ENCODE measurements around the gene HSBP1L1. TPM values are rescaled to one million over a fixed set of nuclear protein-coding genes. Genes with fewer than 3 reads are reported as not detected.
A peak's percentile ranks its signal among the peaks of the same experiment; 100 is the strongest.
"Not testable (repeated sequence)": the region's sequence is repeated elsewhere in the genome, so short reads cannot be mapped to it uniquely, and the experiment has no call there.

The HSBP1L1 gene
- polyA plus RNA-seq, 2 donors: 26.0 to 96.9 TPM

DNA sequence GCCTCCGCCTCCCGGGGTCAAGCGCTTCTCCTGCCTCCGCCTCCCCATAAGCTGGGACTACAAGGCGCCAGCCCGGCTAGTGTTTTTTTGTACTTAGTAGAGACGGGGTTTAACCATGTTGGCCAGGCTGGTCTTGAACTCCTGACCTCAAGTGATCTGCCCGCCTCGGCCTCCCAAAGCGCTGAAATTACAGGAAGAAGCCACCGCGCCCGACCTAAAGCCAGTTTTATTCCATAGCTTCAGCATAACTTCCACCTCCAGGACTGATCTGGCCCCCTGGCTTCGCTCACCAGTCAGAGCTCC lies 24.7 kb downstream of the HSBP1L1 start:
- no peaks in the 10 kb centered on the region for H3K36me3 ChIP-seq (ENCODE audit: control insufficient read depth in 2 of 2, insufficient read depth in 2 of 2, low read length in 1 of 2)
- no peaks in the 10 kb centered on the region for H3K9me3 ChIP-seq (ENCODE audit: control insufficient read depth in 2 of 2, insufficient read depth in 1 of 2, low read depth in 1 of 2, low read length in 1 of 2)
- no peaks in the 10 kb centered on the region for H3K27me3 ChIP-seq (ENCODE audit: control insufficient read depth in 1 of 2, insufficient read depth in 2 of 2, low read length in 2 of 2)
- no peaks in the 10 kb centered on the region for H3K4me1 ChIP-seq (ENCODE audit: control insufficient read depth in 2 of 2, insufficient read depth in 2 of 2, low read length in 1 of 2)
- peak overlapping the region; percentile 88 to 100 for H3K4me3 ChIP-seq (ENCODE audit: low read depth in 1 of 2, low read length in 2 of 2)
- 40 to 51% methylated on average over 14 of the region's 14 CpGs for WGBS, 2 donors
- peak overlapping the region; percentile 89 to 99 for H3K27ac ChIP-seq (ENCODE audit: low read depth in 2 of 2, low read length in 1 of 2)

DNA sequence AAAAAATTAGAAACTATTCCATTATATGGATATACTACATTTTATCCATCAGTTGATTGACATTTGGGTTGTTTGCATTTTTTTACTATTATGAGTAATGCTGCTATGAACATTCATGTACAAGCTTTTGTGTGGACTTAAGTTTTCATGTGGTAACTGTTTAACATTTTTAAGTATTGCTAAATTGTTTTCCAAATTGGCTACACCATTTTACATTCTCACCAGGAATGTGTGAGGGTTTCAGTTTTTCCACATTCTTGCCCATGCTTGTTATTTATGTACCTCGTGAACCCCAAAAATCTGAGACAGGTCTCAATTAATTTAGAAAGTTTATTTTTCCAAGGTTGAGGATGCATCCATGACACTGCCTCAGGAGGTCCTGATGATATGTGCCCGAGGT lies 27.1 kb downstream of the HSBP1L1 start:
- no peak overlapping the region for H3K4me3 ChIP-seq (ENCODE audit: low read depth in 1 of 2, low read length in 2 of 2)
- no peaks in the 10 kb centered on the region for H3K4me1 ChIP-seq (ENCODE audit: control insufficient read depth in 2 of 2, insufficient read depth in 2 of 2, low read length in 1 of 2)
- no peaks in the 10 kb centered on the region for H3K9me3 ChIP-seq (ENCODE audit: control insufficient read depth in 2 of 2, insufficient read depth in 1 of 2, low read depth in 1 of 2, low read length in 1 of 2)
- no peak overlapping the region for H3K27ac ChIP-seq (ENCODE audit: low read depth in 2 of 2, low read length in 1 of 2)
- H3K27me3 ChIP-seq (ENCODE audit: control insufficient read depth in 1 of 2, insufficient read depth in 2 of 2, low read length in 2 of 2): no peaks in the 10 kb centered on the region
- WGBS, 2 donors: 66 to 77% methylated on average over 2 of the region's 2 CpGs
- no peaks in the 10 kb centered on the region for H3K36me3 ChIP-seq (ENCODE audit: control insufficient read depth in 2 of 2, insufficient read depth in 2 of 2, low read length in 1 of 2)

DNA sequence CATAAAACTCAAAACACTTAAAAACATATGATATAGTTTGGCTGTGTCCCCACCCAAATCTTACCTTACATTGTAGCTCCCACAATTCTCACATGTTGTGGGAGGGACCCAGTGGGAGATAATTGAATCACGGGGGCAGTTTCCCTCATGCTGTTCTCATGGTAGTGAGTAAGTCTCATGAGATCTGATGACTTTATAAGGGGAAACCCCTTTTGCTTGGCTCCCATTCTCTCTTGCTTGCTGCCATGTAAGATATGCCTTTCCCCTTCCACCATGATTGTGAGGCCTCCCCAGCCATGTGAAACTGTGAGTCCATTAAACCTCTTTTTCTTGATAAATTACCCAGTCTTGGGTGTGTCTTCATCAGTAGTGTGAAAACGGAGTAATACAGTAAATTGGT lies 35.3 kb downstream of the HSBP1L1 start:
- not testable (repeated sequence) for H3K4me3 ChIP-seq (ENCODE audit: low read depth in 1 of 2, low read length in 2 of 2); H3K9me3 ChIP-seq (ENCODE audit: control insufficient read depth in 2 of 2, insufficient read depth in 1 of 2, low read depth in 1 of 2, low read length in 1 of 2); H3K4me1 ChIP-seq (ENCODE audit: control insufficient read depth in 2 of 2, insufficient read depth in 2 of 2, low read length in 1 of 2); H3K27me3 ChIP-seq (ENCODE audit: control insufficient read depth in 1 of 2, insufficient read depth in 2 of 2, low read length in 2 of 2); H3K27ac ChIP-seq (ENCODE audit: low read depth in 2 of 2, low read length in 1 of 2); H3K36me3 ChIP-seq (ENCODE audit: control insufficient read depth in 2 of 2, insufficient read depth in 2 of 2, low read length in 1 of 2)
- WGBS, 2 donors: 79 to 88% methylated on average over 2 of the region's 2 CpGs

DNA sequence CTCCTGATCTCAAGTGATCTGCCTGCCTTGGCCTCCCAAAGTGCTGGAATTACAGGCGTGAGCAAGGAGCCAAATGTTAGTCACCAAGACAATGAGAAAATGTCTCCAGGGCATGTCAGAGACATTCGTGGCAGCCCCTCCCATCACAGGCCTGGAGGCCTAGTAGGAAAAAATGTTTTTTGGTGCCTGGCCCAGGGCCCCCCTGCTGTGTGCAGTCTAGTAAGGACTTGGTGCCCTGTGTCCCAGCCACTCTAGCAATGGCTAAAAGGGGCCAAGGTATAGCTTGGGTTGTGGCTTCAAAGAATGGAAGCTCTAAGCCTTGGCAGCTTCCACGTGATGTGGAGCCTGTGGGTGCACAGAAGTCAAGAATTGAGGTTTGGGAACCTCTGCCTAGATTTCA lies 36.4 kb downstream of the HSBP1L1 start:
- Histone ChIP-seq H3K4me1 (ENCODE audit: control insufficient read depth in 2 of 2, insufficient read depth in 2 of 2, low read length in 1 of 2) (no peaks in the 10 kb centered on the region), H3K36me3 (ENCODE audit: control insufficient read depth in 2 of 2, insufficient read depth in 2 of 2, low read length in 1 of 2) (no peaks in the 10 kb centered on the region), H3K9me3 (ENCODE audit: control insufficient read depth in 2 of 2, insufficient read depth in 1 of 2, low read depth in 1 of 2, low read length in 1 of 2) (peaks cover 0 to 2% of the 10 kb centered on the region in 2 donors), H3K27me3 (ENCODE audit: control insufficient read depth in 1 of 2, insufficient read depth in 2 of 2, low read length in 2 of 2) (no peaks in the 10 kb centered on the region), H3K4me3 (ENCODE audit: low read depth in 1 of 2, low read length in 2 of 2) (no peak overlapping the region), H3K27ac (ENCODE audit: low read depth in 2 of 2, low read length in 1 of 2) (no peak overlapping the region)
- WGBS, 2 donors: 61 to 69% methylated on average over 3 of the region's 3 CpGs

DNA sequence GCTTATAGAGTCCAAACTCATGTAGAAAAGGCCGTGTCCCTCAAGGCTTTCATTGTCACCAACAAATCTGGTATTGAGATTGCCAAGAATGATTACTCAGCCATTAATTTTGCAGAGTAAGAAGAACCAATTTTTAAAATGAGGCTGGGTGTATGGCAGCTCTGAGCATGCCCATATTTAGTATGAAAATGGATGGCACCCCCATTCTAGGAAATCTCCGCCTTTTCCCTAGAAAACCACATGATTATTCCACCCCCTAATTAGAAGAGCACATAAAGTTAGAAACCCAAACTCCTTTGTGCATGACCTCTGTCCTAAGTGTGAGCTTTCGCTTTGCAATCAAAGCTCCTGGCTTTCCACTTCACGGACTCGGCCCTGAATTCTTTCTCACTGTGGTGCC lies 38.0 kb downstream of the HSBP1L1 start:
- H3K27me3 ChIP-seq (ENCODE audit: control insufficient read depth in 1 of 2, insufficient read depth in 2 of 2, low read length in 2 of 2): no peaks in the 10 kb centered on the region
- H3K9me3 ChIP-seq (ENCODE audit: control insufficient read depth in 2 of 2, insufficient read depth in 1 of 2, low read depth in 1 of 2, low read length in 1 of 2): peaks cover 0 to 2% of the 10 kb centered on the region in 2 donors
- 90 to 95% methylated on average over 5 of the region's 5 CpGs for WGBS, 2 donors
- no peak overlapping the region for H3K4me3 ChIP-seq (ENCODE audit: low read depth in 1 of 2, low read length in 2 of 2)
- H3K36me3 ChIP-seq (ENCODE audit: control insufficient read depth in 2 of 2, insufficient read depth in 2 of 2, low read length in 1 of 2): no peaks in the 10 kb centered on the region
- no peaks in the 10 kb centered on the region for H3K4me1 ChIP-seq (ENCODE audit: control insufficient read depth in 2 of 2, insufficient read depth in 2 of 2, low read length in 1 of 2)
- H3K27ac ChIP-seq (ENCODE audit: low read depth in 2 of 2, low read length in 1 of 2): no peak overlapping the region

DNA sequence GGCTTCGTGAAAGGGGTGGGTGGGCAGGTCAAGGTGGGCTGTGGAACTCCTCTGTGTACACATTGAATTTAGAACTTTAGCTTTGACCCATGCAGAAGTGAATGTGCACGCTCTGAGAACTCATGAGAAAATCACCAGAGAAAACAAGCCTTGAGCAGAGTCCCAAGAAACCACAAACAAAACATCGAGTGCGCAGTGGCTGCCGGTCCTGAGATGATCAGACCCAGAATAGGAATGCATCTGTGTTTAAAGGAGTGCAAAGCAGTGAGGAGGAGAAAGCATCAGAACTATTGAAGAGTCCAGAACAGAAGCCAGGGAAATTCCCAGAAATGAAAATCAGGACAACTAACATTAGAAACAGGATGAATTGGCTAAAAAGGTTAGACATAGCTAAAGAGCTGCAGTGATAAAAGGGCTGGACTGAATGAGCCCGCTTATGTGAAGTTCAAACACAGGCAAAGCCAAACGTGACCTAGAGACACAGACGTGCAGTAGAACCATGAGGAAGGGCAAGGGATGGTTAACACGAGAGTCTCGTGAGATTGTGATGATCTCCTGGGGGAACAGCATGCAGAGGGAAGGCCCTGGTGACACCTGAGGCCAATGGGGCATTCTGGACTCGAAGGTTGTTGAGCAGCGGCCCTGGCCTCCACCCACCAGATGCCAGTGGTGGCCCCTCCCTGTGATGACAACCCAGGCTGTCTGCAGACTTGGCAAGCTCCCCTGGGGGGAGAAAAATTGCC lies 40.3 kb downstream of the HSBP1L1 start:
- WGBS, 2 donors: 83 to 87% methylated on average over 12 of the region's 12 CpGs
- Histone ChIP-seq H3K27me3 (ENCODE audit: control insufficient read depth in 1 of 2, insufficient read depth in 2 of 2, low read length in 2 of 2) (no peaks in the 10 kb centered on the region), H3K27ac (ENCODE audit: low read depth in 2 of 2, low read length in 1 of 2) (no peak overlapping the region), H3K9me3 (ENCODE audit: control insufficient read depth in 2 of 2, insufficient read depth in 1 of 2, low read depth in 1 of 2, low read length in 1 of 2) (peaks cover 0 to 2% of the 10 kb centered on the region in 2 donors), H3K36me3 (ENCODE audit: control insufficient read depth in 2 of 2, insufficient read depth in 2 of 2, low read length in 1 of 2) (no peaks in the 10 kb centered on the region), H3K4me1 (ENCODE audit: control insufficient read depth in 2 of 2, insufficient read depth in 2 of 2, low read length in 1 of 2) (no peaks in the 10 kb centered on the region), H3K4me3 (ENCODE audit: low read depth in 1 of 2, low read length in 2 of 2) (no peak overlapping the region)

DNA sequence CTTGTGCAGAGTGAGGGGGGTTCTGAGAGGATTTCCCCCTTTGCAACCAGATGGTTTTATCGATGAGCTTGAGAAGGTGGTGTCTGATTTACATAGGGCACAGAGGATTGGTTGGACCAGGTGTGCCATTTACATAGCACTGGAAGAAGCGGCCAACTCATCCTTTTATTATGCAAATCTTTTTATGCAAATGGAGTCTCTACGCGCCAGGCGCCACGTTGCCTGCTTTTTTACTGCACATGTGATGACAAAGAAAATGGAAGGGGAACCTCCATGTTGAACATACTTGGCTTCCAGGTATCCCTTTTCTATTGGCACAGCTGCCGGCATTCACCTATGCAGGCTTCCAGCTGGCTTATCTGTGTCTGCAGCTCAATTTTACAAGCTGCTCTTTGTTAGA lies 42.3 kb downstream of the HSBP1L1 start:
- Histone ChIP-seq H3K36me3 (ENCODE audit: control insufficient read depth in 2 of 2, insufficient read depth in 2 of 2, low read length in 1 of 2) (no peaks in the 10 kb centered on the region), H3K27ac (ENCODE audit: low read depth in 2 of 2, low read length in 1 of 2) (no peak overlapping the region), H3K4me3 (ENCODE audit: low read depth in 1 of 2, low read length in 2 of 2) (no peak overlapping the region), H3K4me1 (ENCODE audit: control insufficient read depth in 2 of 2, insufficient read depth in 2 of 2, low read length in 1 of 2) (peaks cover 0 to 6% of the 10 kb centered on the region in 2 donors), H3K9me3 (ENCODE audit: control insufficient read depth in 2 of 2, insufficient read depth in 1 of 2, low read depth in 1 of 2, low read length in 1 of 2) (peaks cover 0 to 2% of the 10 kb centered on the region in 2 donors), H3K27me3 (ENCODE audit: control insufficient read depth in 1 of 2, insufficient read depth in 2 of 2, low read length in 2 of 2) (no peaks in the 10 kb centered on the region)
- 70 to 83% methylated on average over 7 of the region's 7 CpGs for WGBS, 2 donors

DNA sequence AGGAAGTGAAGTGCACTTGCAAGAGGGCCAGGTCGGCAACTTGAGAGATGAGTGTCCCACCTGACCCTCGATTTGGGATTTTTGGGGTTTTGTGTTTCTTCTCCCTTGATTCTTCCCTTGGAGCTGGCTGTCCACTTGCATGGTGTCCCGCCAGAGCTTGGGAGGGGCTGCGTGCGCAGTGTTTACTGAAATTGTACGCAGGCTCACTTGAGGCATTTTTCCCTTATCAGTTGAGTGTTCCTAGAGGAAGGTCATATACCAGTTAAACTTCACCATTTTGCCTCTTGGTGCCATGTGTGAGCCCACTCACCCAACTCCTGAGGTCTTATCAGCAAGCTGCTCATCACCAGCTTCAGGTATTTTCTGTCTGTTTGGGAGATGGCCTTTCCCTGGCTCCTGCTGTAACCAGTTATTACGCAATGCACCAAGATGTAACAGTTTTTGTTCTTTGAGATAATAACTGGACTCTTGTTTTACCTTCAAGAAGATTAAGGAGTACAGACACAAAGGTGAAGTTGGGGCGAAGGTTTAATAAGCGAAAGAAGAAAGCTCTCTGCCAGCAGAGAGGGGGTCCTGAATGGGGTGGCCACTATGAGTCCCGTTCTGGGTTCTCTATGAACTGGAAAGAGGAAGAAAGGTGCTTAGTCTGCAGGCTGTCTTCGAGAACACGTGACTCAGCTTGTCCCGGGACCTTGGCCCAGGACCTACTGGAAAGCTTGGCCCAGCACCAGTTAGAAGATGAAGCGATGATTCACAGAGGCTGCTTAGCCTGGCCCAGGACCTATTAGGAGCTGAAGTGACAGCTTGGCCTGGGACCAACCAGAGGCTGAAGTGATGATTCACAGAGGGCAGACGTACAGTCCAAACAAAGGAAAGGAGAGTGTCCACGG lies 45.5 kb downstream of the HSBP1L1 start:
- Histone ChIP-seq H3K4me1 (ENCODE audit: control insufficient read depth in 2 of 2, insufficient read depth in 2 of 2, low read length in 1 of 2) (peaks cover 0 to 6% of the 10 kb centered on the region in 2 donors), H3K36me3 (ENCODE audit: control insufficient read depth in 2 of 2, insufficient read depth in 2 of 2, low read length in 1 of 2) (no peaks in the 10 kb centered on the region), H3K4me3 (ENCODE audit: low read depth in 1 of 2, low read length in 2 of 2) (no peak overlapping the region), H3K9me3 (ENCODE audit: control insufficient read depth in 2 of 2, insufficient read depth in 1 of 2, low read depth in 1 of 2, low read length in 1 of 2) (no peaks in the 10 kb centered on the region), H3K27me3 (ENCODE audit: control insufficient read depth in 1 of 2, insufficient read depth in 2 of 2, low read length in 2 of 2) (no peaks in the 10 kb centered on the region), H3K27ac (ENCODE audit: low read depth in 2 of 2, low read length in 1 of 2) (peak overlapping the region; percentile 75 to 78)
- WGBS, 2 donors: 53 to 78% methylated on average over 16 of the region's 16 CpGs

DNA sequence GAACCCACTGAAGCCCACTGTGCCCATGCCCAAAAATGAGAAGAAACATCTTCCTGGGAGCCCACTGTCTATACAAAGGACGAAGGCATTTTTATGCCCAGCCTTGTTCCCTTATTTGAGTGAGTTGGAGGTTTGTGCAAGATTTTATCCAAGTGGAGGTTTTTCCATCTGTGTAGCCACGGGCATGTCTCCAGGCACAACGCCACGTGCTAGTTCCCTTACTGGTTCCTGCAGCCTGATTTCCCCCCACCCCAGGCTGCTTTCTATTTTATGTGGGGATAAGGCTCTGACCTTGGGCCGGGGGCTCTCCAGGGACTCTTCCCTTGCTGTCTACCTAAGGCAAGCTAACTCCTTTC lies 46.1 kb downstream of the HSBP1L1 start:
- H3K36me3 ChIP-seq (ENCODE audit: control insufficient read depth in 2 of 2, insufficient read depth in 2 of 2, low read length in 1 of 2): no peaks in the 10 kb centered on the region
- H3K27ac ChIP-seq (ENCODE audit: low read depth in 2 of 2, low read length in 1 of 2): peak overlapping the region; percentile 75 to 78
- peaks cover 0 to 6% of the 10 kb centered on the region in 2 donors for H3K4me1 ChIP-seq (ENCODE audit: control insufficient read depth in 2 of 2, insufficient read depth in 2 of 2, low read length in 1 of 2)
- no peaks in the 10 kb centered on the region for H3K9me3 ChIP-seq (ENCODE audit: control insufficient read depth in 2 of 2, insufficient read depth in 1 of 2, low read depth in 1 of 2, low read length in 1 of 2)
- 40 to 80% methylated on average over 5 of the region's 5 CpGs for WGBS, 2 donors
- H3K27me3 ChIP-seq (ENCODE audit: control insufficient read depth in 1 of 2, insufficient read depth in 2 of 2, low read length in 2 of 2): no peaks in the 10 kb centered on the region
- no peak overlapping the region for H3K4me3 ChIP-seq (ENCODE audit: low read depth in 1 of 2, low read length in 2 of 2)
